Measurements from ENCODE around the gene TEX29.

GRCh38 chr13:111312944-111313590, 7.4 kb upstream of the TEX29 start:
- TF ChIP-seq CTCF (IDR thresholded peaks at IDR 0.05), result no peak
- TF ChIP-seq POLR2AphosphoS5 (IDR thresholded peaks at IDR 0.05), result no peak
- no peak for TF ChIP-seq POLR2A (IDR thresholded peaks at IDR 0.05)
